Lung (tissue), 12 donors: ENCODE data around the gene FAM174C. TPM values are rescaled to one million over a fixed set of nuclear protein-coding genes. Genes with fewer than 3 reads are reported as not detected.

ENCODE experiments used
- ATAC-seq: fragments of 200-7000 bp; cut with Tn5 transposase; one replicate; pipeline ENCODE4 v1.9.1; 2020; ENCODE audit warnings: moderate number of reproducible peaks; ENCODE audit not compliant: insufficient read depth, low FRiP score
- DNase-seq, 3 donors: peaks; one replicate each; pipeline ENCODE4 v3.0.0-alpha.2; 2013 to 2017
- H3K27ac ChIP-seq, 2 donors: one replicate each; pipeline ENCODE4 v1.5.1; 2013; ENCODE audit warnings: mild to moderate bottlenecking in 2 of 2, moderate library complexity in 2 of 2, control low read depth in 1 of 2, inconsistent platforms in 1 of 2, low read depth in 1 of 2, low read length in 1 of 2
- H3K27me3 ChIP-seq, 3 donors: one replicate each; pipeline ENCODE4 v1.5.1; 2013; ENCODE audit warnings: low read length in 2 of 3; ENCODE audit not compliant: control insufficient read depth in 3 of 3, insufficient read depth in 3 of 3
- H3K36me3 ChIP-seq, 4 donors: one replicate each; pipeline ENCODE4 v1.5.1; 2013; ENCODE audit warnings: low read length in 4 of 4, mild to moderate bottlenecking in 1 of 4, moderate library complexity in 1 of 4; ENCODE audit not compliant: control insufficient read depth in 4 of 4, insufficient read depth in 4 of 4
- H3K4me1 ChIP-seq, 5 donors: one replicate each; pipeline ENCODE4 v1.5.1; 2013; ENCODE audit warnings: low read length in 5 of 5, mild to moderate bottlenecking in 2 of 5, moderate library complexity in 1 of 5; ENCODE audit not compliant: control insufficient read depth in 5 of 5, insufficient read depth in 5 of 5
- H3K4me3 ChIP-seq: one replicate; pipeline ENCODE4 v1.5.1; 2013; ENCODE audit warnings: mild to moderate bottlenecking, control low read depth, moderate library complexity
- H3K9ac ChIP-seq, 2 donors: one replicate each; pipeline ENCODE4 v1.5.1; 2013; ENCODE audit warnings: low read length in 2 of 2, control low read depth in 1 of 2; ENCODE audit not compliant: insufficient read depth in 1 of 2
- H3K9me3 ChIP-seq, 4 donors: one replicate each; pipeline ENCODE4 v1.5.1; 2013; ENCODE audit warnings: low read length in 3 of 4, mild to moderate bottlenecking in 1 of 4, moderate library complexity in 1 of 4; ENCODE audit not compliant: control insufficient read depth in 4 of 4, insufficient read depth in 3 of 4
- CTCF ChIP-seq: IDR thresholded peaks from 2 replicates; pipeline ENCODE4 v1.5.1; 2012; ENCODE audit warnings: mild to moderate bottlenecking; ENCODE audit errors: control extremely low read depth, extremely low read depth
- WGBS, 2 donors: extraction: QIAGEN DNeasy Blood & Tissue Kit; methylation state at CpG; one replicate each; pipeline ENCODE4 v1.1.7; 2013; 5-methylcytosine and 5-hydroxymethylcytosine counted together
- polyA plus RNA-seq, 2 donors: library from polyadenylated mRNA; stranded (reverse); fragments of 200-250 nt; gene quantifications; one replicate each; pipeline ENCODE4 v1.2.1, GENCODE V29; 2013
- total RNA-seq, 2 donors: library from RNA; depleted of rRNA in 1 of 2; stranded (reverse); fragments of >200 nt in 1 of 2; gene quantifications; one replicate each; pipeline ENCODE4 v1.2.1, GENCODE V29; 2014 to 2021
- donor health status: control.
- donor health status: control.
- donor health status: Bipolar disorder and iron deficiency.
- donor health status: healthy.
- donor health status: DM: yes; HTN: yes; CAD: no.

Gene FAM174C
- total and polyA plus RNA-seq, 4 donors = 17.5 to 89.3 (median 69.4) TPM

- no peak for TF ChIP-seq CTCF
- no peak overlapping the region for H3K27ac ChIP-seq
- peaks cover 0 to 20% (median 4%) of the 10 kb centered on the region in 3 donors for H3K27me3 ChIP-seq
- ATAC-seq (no peak), DNase-seq (no peak)
- peaks cover 0 to 6% (median 1%) of the 10 kb centered on the region in 4 donors for H3K36me3 ChIP-seq
- no peak overlapping the region for H3K9ac ChIP-seq
- no peak overlapping the region for H3K4me3 ChIP-seq
- H3K9me3 ChIP-seq = peaks cover 0 to 1% (median 0%) of the 10 kb centered on the region in 4 donors
- H3K4me1 ChIP-seq = peaks cover 0 to 15% (median 0%) of the 10 kb centered on the region in 5 donors
- WGBS, 2 donors = 78 to 89% methylated on average over 11 to 12 of the region's 12 CpGs
Measured at GRCh38 chr19:1283917-1284292, 8.6 kb downstream of the FAM174C start.

GRCh38 chr19:1284293-1284978 is 9.1 kb downstream of the FAM174C start:
- Histone ChIP-seq H3K27ac (no peak overlapping the region), H3K4me1 (peaks cover 0 to 15% (median 0%) of the 10 kb centered on the region in 5 donors), H3K36me3 (peaks cover 0 to under 1% (median 0%) of the 10 kb centered on the region in 4 donors), H3K4me3 (no peak overlapping the region), H3K27me3 (peaks cover 0 to 23% (median 4%) of the 10 kb centered on the region in 3 donors), H3K9ac (no peak overlapping the region), H3K9me3 (peaks cover 0 to 1% (median 0%) of the 10 kb centered on the region in 4 donors)
- 66 to 77% methylated on average over 20 of the region's 20 CpGs for WGBS, 2 donors
- DNase-seq (no peak), ATAC-seq (no peak)
- TF ChIP-seq CTCF = no peak

- WGBS, 2 donors = 19 to 27% methylated on average over 40 to 51 of the region's 51 CpGs
- Histone ChIP-seq H3K27ac (no peak overlapping the region), H3K27me3 (peaks cover 0 to 23% (median 4%) of the 10 kb centered on the region in 3 donors)
Measured at GRCh38 chr19:1284979-1285736, 9.8 kb downstream of the FAM174C start.

More at GRCh38 chr19:1284979-1285736, 9.8 kb downstream of the FAM174C start:
- DNase-seq (peak in 1 of 3 donors; percentile 29), ATAC-seq (no peak)
- H3K9me3 ChIP-seq = peaks cover 0 to 1% (median 0%) of the 10 kb centered on the region in 4 donors
- no peak overlapping the region for H3K9ac ChIP-seq
- no peaks in the 10 kb centered on the region for H3K36me3 ChIP-seq
- no peak for TF ChIP-seq CTCF
- peaks cover 0 to 12% (median 0%) of the 10 kb centered on the region in 5 donors for H3K4me1 ChIP-seq
- H3K4me3 ChIP-seq = no peak overlapping the region
